Nephron progenitor cell (in vitro differentiated cells): ENCODE measurements around the gene DKK3.

ENCODE experiments used
- DNase-seq: peaks from one replicate; pipeline ENCODE4 v3.0.0; 2021
- H3K27ac Mint-ChIP-seq: 2 replicates; pipeline ENCODE4 v1.8.0; 2021; ENCODE audit warnings: mild to moderate bottlenecking, moderate library complexity, mixed read lengths
- H3K27me3 Mint-ChIP-seq: 2 replicates; pipeline ENCODE4 v1.8.0; 2021; ENCODE audit warnings: mild to moderate bottlenecking, low read depth, mixed read lengths; ENCODE audit not compliant: poor library complexity
- H3K36me3 Mint-ChIP-seq: 2 replicates; pipeline ENCODE4 v1.8.0; 2021; ENCODE audit warnings: low read depth, mixed read lengths
- H3K4me1 Mint-ChIP-seq: 2 replicates; pipeline ENCODE4 v1.8.0; 2021; ENCODE audit warnings: mixed read lengths
- H3K4me3 Mint-ChIP-seq: 2 replicates; pipeline ENCODE4 v1.8.0; 2021; ENCODE audit warnings: mild to moderate bottlenecking, moderate library complexity, mixed read lengths
- H3K9me3 Mint-ChIP-seq: 2 replicates; pipeline ENCODE4 v1.8.0; 2021; ENCODE audit warnings: mild to moderate bottlenecking, moderate library complexity, mixed read lengths
- TF ChIP-seq, protein P1 (sequence below): fragments of 200-600 bp; sonication (generic); IDR thresholded peaks from 2 replicates; pipeline ENCODE4 v1.5.0; 2021; ENCODE audit warnings: antibody characterized with exemption

DKK3 gene

DNA sequence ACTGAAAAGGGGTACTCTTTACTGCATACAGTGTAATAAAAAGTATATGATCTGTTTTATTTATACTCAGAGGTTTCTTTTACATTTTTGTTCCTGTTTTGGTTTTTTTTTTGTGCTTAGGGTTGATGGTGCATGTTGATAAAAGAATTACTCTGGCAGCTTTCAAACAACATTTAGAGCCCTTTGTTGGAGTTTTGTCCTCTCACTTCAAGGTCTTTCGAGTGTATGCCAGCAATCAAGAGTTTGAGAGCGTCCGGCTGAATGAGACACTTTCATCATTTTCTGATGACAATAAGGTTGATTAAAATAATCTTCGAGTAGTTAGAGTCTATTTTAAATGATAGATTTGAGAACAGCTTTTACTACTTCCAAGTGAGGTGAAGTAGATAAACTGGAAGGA, 60.6 kb downstream of the DKK3 start:
- no peaks in the 10 kb centered on the region for H3K9me3 Mint-ChIP-seq
- peaks cover 84% of the 10 kb centered on the region for H3K36me3 Mint-ChIP-seq
- H3K27me3 Mint-ChIP-seq: no peaks in the 10 kb centered on the region
- no peak for DNase-seq
- TF ChIP-seq, protein P1, sequence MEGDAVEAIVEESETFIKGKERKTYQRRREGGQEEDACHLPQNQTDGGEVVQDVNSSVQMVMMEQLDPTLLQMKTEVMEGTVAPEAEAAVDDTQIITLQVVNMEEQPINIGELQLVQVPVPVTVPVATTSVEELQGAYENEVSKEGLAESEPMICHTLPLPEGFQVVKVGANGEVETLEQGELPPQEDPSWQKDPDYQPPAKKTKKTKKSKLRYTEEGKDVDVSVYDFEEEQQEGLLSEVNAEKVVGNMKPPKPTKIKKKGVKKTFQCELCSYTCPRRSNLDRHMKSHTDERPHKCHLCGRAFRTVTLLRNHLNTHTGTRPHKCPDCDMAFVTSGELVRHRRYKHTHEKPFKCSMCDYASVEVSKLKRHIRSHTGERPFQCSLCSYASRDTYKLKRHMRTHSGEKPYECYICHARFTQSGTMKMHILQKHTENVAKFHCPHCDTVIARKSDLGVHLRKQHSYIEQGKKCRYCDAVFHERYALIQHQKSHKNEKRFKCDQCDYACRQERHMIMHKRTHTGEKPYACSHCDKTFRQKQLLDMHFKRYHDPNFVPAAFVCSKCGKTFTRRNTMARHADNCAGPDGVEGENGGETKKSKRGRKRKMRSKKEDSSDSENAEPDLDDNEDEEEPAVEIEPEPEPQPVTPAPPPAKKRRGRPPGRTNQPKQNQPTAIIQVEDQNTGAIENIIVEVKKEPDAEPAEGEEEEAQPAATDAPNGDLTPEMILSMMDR: no peak
- H3K4me3 Mint-ChIP-seq: no peak overlapping the region
- H3K4me1 Mint-ChIP-seq: no peaks in the 10 kb centered on the region
- no peak overlapping the region for H3K27ac Mint-ChIP-seq

DNA sequence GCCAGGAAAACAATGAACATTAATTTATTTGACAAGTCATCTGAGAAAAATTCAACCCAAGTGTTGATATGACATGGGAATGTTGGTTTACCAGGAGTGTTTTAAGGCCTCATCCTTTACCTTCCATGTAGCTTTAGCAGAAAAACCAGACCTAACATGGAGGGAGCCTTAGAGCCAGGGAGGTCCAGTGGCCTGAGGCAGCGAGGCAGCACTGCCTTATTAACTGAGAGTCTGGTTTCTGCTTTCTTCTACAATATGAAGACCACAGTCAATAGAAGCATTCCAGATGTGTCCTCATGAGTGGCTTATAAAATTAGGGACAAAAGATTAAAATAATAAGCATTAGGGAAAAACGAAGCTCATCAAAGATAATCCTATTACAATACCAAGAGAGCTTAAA, 61.5 kb downstream of the DKK3 start:
- no peak overlapping the region for H3K4me3 Mint-ChIP-seq
- H3K9me3 Mint-ChIP-seq: no peaks in the 10 kb centered on the region
- H3K27me3 Mint-ChIP-seq: no peaks in the 10 kb centered on the region
- no peak for DNase-seq
- peaks cover 82% of the 10 kb centered on the region for H3K36me3 Mint-ChIP-seq
- TF ChIP-seq, protein P1: no peak
- no peaks in the 10 kb centered on the region for H3K4me1 Mint-ChIP-seq
- no peak overlapping the region for H3K27ac Mint-ChIP-seq

DNA sequence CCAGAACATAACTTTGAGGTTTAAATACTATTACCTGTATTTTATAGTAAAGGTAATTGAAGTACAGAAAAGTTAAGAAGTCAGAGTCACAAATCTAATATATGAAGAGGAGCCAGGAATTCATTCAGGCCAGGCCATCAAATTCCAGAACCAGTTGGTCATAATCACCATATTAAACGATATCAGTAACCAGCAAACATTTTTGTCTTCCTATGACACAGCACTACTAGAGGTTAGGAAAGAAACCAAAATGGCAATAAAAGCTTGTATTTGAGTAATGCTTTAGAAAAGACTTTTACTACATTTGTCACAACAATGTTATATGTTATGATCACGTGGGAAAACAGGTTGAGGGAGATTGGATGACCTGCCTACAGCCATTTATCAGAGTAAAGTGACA, 62.2 kb downstream of the DKK3 start:
- H3K4me1 Mint-ChIP-seq: no peaks in the 10 kb centered on the region
- H3K36me3 Mint-ChIP-seq: peaks cover 81% of the 10 kb centered on the region
- H3K9me3 Mint-ChIP-seq: no peaks in the 10 kb centered on the region
- H3K27ac Mint-ChIP-seq: no peak overlapping the region
- DNase-seq: no peak
- H3K27me3 Mint-ChIP-seq: no peaks in the 10 kb centered on the region
- no peak overlapping the region for H3K4me3 Mint-ChIP-seq
- TF ChIP-seq, protein P1: no peak

DNA sequence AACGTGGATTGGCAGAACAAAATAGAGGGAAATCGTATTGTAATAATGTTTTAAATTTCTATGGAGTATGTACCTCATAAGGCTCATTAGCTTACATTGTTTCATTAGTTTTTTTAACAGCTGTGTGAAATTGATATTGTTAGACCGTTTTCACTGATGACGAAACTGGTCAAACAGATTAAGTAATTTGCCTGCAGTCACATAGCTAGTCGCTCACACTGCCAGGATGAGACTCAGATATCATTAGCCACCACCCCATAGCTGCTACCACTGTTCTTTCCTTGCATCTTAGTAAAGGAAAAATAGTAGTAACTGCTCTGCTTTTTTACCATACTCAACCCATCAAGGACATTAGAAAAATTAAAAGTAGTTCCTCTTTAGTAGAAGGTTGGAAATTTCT, 64.0 kb downstream of the DKK3 start:
- no peak overlapping the region for H3K4me3 Mint-ChIP-seq
- H3K9me3 Mint-ChIP-seq: no peaks in the 10 kb centered on the region
- no peak for DNase-seq
- no peaks in the 10 kb centered on the region for H3K27me3 Mint-ChIP-seq
- H3K4me1 Mint-ChIP-seq: no peaks in the 10 kb centered on the region
- TF ChIP-seq, protein P1: no peak
- no peak overlapping the region for H3K27ac Mint-ChIP-seq
- H3K36me3 Mint-ChIP-seq: peaks cover 70% of the 10 kb centered on the region

DNA sequence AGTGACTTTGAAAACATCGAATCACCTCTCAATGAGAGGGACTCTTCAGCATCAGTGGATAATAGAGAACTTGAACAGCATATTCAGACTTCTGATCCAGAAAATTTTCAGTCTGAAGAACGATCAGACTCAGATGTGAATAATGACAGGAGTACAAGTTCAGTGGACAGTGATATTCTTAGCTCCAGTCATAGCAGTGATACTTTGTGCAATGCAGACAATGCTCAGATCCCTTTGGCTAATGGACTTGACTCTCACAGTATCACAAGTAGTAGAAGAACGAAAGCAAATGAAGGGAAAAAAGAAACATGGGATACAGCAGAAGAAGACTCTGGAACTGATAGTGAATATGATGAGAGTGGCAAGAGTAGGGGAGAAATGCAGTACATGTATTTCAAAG, 65.8 kb downstream of the DKK3 start:
- DNase-seq: no peak
- Mint-ChIP-seq H3K9me3 (no peaks in the 10 kb centered on the region), H3K36me3 (peaks cover 71% of the 10 kb centered on the region), H3K27ac (no peak overlapping the region), H3K4me1 (no peaks in the 10 kb centered on the region), H3K27me3 (no peaks in the 10 kb centered on the region), H3K4me3 (no peak overlapping the region)
- TF ChIP-seq, protein P1: no peak

DNA sequence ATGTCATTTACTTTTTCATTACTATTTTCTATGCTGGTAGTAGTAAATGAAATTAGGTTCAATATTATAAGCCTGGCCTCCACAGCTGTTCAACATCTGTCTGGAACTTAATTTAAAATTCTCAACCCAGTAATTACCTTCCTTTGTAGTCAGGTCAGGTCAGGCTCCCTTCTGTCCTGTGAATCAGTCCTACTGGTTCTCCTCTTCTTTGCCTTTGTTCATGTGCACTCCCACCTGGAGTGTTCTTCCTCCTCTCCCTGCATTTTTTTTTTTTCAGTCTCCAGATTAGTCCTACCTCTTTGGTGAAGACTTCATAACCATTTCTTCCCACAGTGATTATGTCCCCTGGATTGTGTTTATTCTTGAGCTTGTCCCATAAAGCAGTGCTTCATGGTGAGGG, 67.9 kb downstream of the DKK3 start:
- TF ChIP-seq, protein P1: no peak
- H3K27ac Mint-ChIP-seq: peak overlapping the region; percentile 37
- DNase-seq: no peak
- H3K36me3 Mint-ChIP-seq: peaks cover 71% of the 10 kb centered on the region
- no peaks in the 10 kb centered on the region for H3K27me3 Mint-ChIP-seq
- no peaks in the 10 kb centered on the region for H3K4me1 Mint-ChIP-seq
- H3K4me3 Mint-ChIP-seq: no peak overlapping the region
- H3K9me3 Mint-ChIP-seq: no peaks in the 10 kb centered on the region
